WTC11 (cell line): ENCODE results near the gene COX19. TPM values are rescaled to one million over a fixed set of nuclear protein-coding genes. Genes with fewer than 3 reads are reported as not detected.

Experiments used
- ATAC-seq: fragments of 200-7000 bp; cut with Tn5 transposase; 2 replicates; pipeline ENCODE4 v1.10.0; 2021; ENCODE audit warnings: mild to moderate bottlenecking, moderate library complexity
- CTCF ChIA-PET: fragments of 300-600 bp; sonication (Branson Sonifier 250); formaldehyde crosslinking; loops from one replicate; lab custom pipeline; 2021; ENCODE audit warnings: antibody characterized with exemption; lab: Charles Lee
- POLR2A ChIA-PET: fragments of 350-600 bp; sonication (Branson Sonifier 250); formaldehyde crosslinking; loops from one replicate; lab custom pipeline; 2021; ENCODE audit warnings: antibody characterized with exemption; lab: Charles Lee
- DNase-seq: peaks from one replicate; pipeline ENCODE4 v3.0.0; 2021; ENCODE audit warnings: low spot score
- H3K27ac Mint-ChIP-seq: 2 replicates; pipeline ENCODE4 v1.8.0; 2021; ENCODE audit warnings: mixed read lengths
- H3K27me3 Mint-ChIP-seq: 2 replicates; pipeline ENCODE4 v1.8.0; 2021; ENCODE audit warnings: low read depth, mild to moderate bottlenecking, moderate library complexity, mixed read lengths
- H3K36me3 Mint-ChIP-seq: 2 replicates; pipeline ENCODE4 v1.8.0; 2021; ENCODE audit warnings: mixed read lengths
- H3K4me1 Mint-ChIP-seq: 2 replicates; pipeline ENCODE4 v1.8.0; 2022; ENCODE audit warnings: mixed read lengths
- H3K4me3 Mint-ChIP-seq: 2 replicates; pipeline ENCODE4 v1.8.0; 2021; ENCODE audit warnings: mild to moderate bottlenecking, moderate library complexity, mixed read lengths
- H3K9me3 Mint-ChIP-seq: 2 replicates; pipeline ENCODE4 v1.8.0; 2021; ENCODE audit warnings: mixed read lengths
- ATF1 ChIP-seq: sonication (generic); formaldehyde crosslinking; IDR thresholded peaks from 2 replicates; pipeline ENCODE4 v1.8.1; 2023; ENCODE audit warnings: mild to moderate bottlenecking, moderate library complexity, missing genetic modification reagents
- ESRRA ChIP-seq: sonication (generic); formaldehyde crosslinking; IDR thresholded peaks from 2 replicates; pipeline ENCODE4 v1.8.1; 2022; ENCODE audit warnings: mild to moderate bottlenecking, missing genetic modification reagents, borderline replicate concordance
- ETV6 ChIP-seq: sonication (generic); formaldehyde crosslinking; IDR thresholded peaks from 2 replicates; pipeline ENCODE4 v1.8.1; 2022; ENCODE audit warnings: mild to moderate bottlenecking, missing genetic modification reagents
- FOXK1 ChIP-seq: sonication (generic); formaldehyde crosslinking; IDR thresholded peaks from 2 replicates; pipeline ENCODE4 v1.8.0; 2022; ENCODE audit warnings: mild to moderate bottlenecking, moderate library complexity, missing genetic modification reagents
- GABPB1 ChIP-seq: sonication (generic); formaldehyde crosslinking; IDR thresholded peaks from 2 replicates; pipeline ENCODE4 v1.8.1; 2023; ENCODE audit warnings: mild to moderate bottlenecking, missing genetic modification reagents
- GTF2I ChIP-seq: fragments of 250-450 bp; sonication (Bioruptor Pico); conservative IDR thresholded peaks from 2 replicates; pipeline ENCODE4 v1.4.0; 2021; ENCODE audit warnings: mild to moderate bottlenecking
- IRF2 ChIP-seq: sonication (generic); formaldehyde crosslinking; IDR thresholded peaks from 2 replicates; pipeline ENCODE4 v1.8.0; 2022; ENCODE audit warnings: low read depth, missing genetic modification reagents, borderline replicate concordance
- MXD4 ChIP-seq: fragments of 250-450 bp; sonication (Bioruptor Pico); IDR thresholded peaks from 2 replicates; pipeline ENCODE4 v1.8.0; 2021; ENCODE audit warnings: mild to moderate bottlenecking, moderate library complexity, borderline replicate concordance
- NR3C1 ChIP-seq: sonication (generic); formaldehyde crosslinking; conservative IDR thresholded peaks from 2 replicates; pipeline ENCODE4 v1.8.1; 2023; ENCODE audit warnings: low read depth, mild to moderate bottlenecking, missing genetic modification reagents
- SMAD4 ChIP-seq: sonication (generic); formaldehyde crosslinking; IDR thresholded peaks from 2 replicates; pipeline ENCODE4 v1.8.0; 2022; ENCODE audit warnings: mild to moderate bottlenecking, missing genetic modification reagents
- TCF7 ChIP-seq: sonication (generic); formaldehyde crosslinking; IDR thresholded peaks from 2 replicates; pipeline ENCODE4 v1.8.0; 2022; ENCODE audit warnings: mild to moderate bottlenecking, low read depth, missing genetic modification reagents, moderate library complexity
- ZNF317 ChIP-seq: sonication (generic); formaldehyde crosslinking; IDR thresholded peaks from 2 replicates; pipeline ENCODE4 v1.8.1; 2023; ENCODE audit warnings: low read depth, mild to moderate bottlenecking, moderate library complexity, missing genetic modification reagents, borderline replicate concordance
- ZNF416 ChIP-seq: fragments of 250-450 bp; sonication (Bioruptor Pico); IDR thresholded peaks from 2 replicates; pipeline ENCODE4 v1.9.0; 2021; ENCODE audit warnings: mild to moderate bottlenecking, inconsistent platforms
- total RNA-seq: library from RNA; stranded (reverse); gene quantifications from 3 replicates; pipeline ENCODE4 v1.2.3, GENCODE V29; 2021
- TF ChIP-seq, protein P1 (sequence below): sonication (generic); formaldehyde crosslinking; IDR thresholded peaks from 2 replicates; pipeline ENCODE4 v1.8.0; 2022; ENCODE audit warnings: mild to moderate bottlenecking, missing genetic modification reagents
- TF ChIP-seq, protein P2 (sequence below): sonication (generic); formaldehyde crosslinking; conservative IDR thresholded peaks from 2 replicates; pipeline ENCODE4 v1.8.1; 2022; ENCODE audit warnings: mild to moderate bottlenecking, missing genetic modification reagents
- TF ChIP-seq, protein P3 (sequence below): sonication (generic); formaldehyde crosslinking; IDR thresholded peaks from 2 replicates; pipeline ENCODE4 v1.8.1; 2023; ENCODE audit warnings: mild to moderate bottlenecking, missing genetic modification reagents, moderate library complexity
- TF ChIP-seq, protein P4 (sequence below): sonication (generic); formaldehyde crosslinking; IDR thresholded peaks from 2 replicates; pipeline ENCODE4 v1.8.1; 2022; ENCODE audit warnings: missing genetic modification reagents, borderline replicate concordance
- TF ChIP-seq, protein P5 (sequence below): sonication (generic); formaldehyde crosslinking; IDR thresholded peaks from 2 replicates; pipeline ENCODE4 v1.8.1; 2023; ENCODE audit warnings: mild to moderate bottlenecking, missing genetic modification reagents
- TF ChIP-seq, protein P6 (sequence below): sonication (generic); formaldehyde crosslinking; conservative IDR thresholded peaks from 2 replicates; pipeline ENCODE4 v1.8.1; 2023; ENCODE audit warnings: mild to moderate bottlenecking, low read depth, missing genetic modification reagents, moderate library complexity

Gene COX19
- total RNA-seq, 1 experiment from 2014 or later: 13.2 TPM

DNA sequence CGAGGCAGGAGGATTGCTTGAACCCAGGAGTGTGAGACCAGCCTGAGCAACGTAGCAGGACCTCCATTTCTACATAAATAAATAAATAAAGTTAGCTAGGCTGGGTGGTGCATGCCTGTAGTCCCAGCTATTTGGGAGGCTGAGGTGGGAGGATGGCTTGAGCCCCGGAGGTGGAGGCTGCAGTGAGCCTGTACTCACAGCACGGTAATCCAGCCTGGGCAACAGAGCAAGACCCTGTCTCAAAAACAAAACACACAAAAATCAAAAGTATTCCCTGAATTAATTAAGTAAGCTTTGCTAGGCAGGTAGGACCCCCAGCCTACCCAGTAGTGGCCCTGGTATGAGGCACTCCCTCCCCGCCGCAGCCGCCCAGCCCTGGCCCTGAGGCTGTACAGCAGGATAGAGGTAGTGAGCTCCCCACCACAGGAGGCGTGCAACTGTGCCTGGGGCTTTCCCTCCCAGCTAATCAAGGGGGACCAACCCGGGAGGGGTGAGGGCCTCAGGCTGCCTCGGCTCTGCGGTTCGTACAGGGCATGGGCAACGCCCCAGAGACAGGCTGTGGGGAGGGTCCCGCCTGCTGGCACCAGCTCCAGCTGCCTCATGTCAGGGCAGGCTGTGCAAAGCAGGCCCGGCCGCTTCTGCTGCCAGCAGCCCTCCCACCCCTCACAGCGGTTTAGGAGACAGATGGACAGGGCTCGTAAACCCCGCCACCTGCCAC lies 6.6 kb upstream of the COX19 start:
- DNase-seq (no peak), ATAC-seq (no peak)
- ChIA-PET CTCF (interaction anchor here (0.8 to 3.1 kb wide), 7 partner anchors 9 to 194 kb away, joined by 3 to 29 read pairs (median 4); partner anchors contain the start of gene GPR146), POLR2A (no interaction called here)
- Mint-ChIP-seq H3K9me3 (no peaks in the 10 kb centered on the region), H3K4me3 (no peak overlapping the region), H3K4me1 (peaks cover 2% of the 10 kb centered on the region; the same call in 1 of the 2 replicates), H3K36me3 (no peaks in the 10 kb centered on the region), H3K27me3 (no peaks in the 10 kb centered on the region), H3K27ac (no peak overlapping the region)
- TF ChIP-seq, protein P1, sequence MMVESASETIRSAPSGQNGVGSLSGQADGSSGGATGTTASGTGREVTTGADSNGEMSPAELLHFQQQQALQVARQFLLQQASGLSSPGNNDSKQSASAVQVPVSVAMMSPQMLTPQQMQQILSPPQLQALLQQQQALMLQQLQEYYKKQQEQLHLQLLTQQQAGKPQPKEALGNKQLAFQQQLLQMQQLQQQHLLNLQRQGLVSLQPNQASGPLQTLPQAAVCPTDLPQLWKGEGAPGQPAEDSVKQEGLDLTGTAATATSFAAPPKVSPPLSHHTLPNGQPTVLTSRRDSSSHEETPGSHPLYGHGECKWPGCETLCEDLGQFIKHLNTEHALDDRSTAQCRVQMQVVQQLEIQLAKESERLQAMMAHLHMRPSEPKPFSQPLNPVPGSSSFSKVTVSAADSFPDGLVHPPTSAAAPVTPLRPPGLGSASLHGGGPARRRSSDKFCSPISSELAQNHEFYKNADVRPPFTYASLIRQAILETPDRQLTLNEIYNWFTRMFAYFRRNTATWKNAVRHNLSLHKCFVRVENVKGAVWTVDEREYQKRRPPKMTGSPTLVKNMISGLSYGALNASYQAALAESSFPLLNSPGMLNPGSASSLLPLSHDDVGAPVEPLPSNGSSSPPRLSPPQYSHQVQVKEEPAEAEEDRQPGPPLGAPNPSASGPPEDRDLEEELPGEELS (CRISPR knock-in tag): no peak
- TF ChIP-seq TCF7 (CRISPR knock-in tag) (no peak), ZNF317 (CRISPR knock-in tag) (no peak), ATF1 (CRISPR knock-in tag) (no peak), IRF2 (no peak), NR3C1 (CRISPR knock-in tag) (no peak), ZNF416 (CRISPR knock-in tag) (no peak), ESRRA (CRISPR knock-in tag) (no peak), ETV6 (CRISPR knock-in tag) (no peak), SMAD4 (no peak), FOXK1 (no peak), GABPB1 (no peak), GTF2I (CRISPR knock-in tag) (no peak), MXD4 (no peak)
- TF ChIP-seq, protein P2, sequence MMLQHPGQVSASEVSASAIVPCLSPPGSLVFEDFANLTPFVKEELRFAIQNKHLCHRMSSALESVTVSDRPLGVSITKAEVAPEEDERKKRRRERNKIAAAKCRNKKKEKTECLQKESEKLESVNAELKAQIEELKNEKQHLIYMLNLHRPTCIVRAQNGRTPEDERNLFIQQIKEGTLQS: no peak
- TF ChIP-seq, protein P3, sequence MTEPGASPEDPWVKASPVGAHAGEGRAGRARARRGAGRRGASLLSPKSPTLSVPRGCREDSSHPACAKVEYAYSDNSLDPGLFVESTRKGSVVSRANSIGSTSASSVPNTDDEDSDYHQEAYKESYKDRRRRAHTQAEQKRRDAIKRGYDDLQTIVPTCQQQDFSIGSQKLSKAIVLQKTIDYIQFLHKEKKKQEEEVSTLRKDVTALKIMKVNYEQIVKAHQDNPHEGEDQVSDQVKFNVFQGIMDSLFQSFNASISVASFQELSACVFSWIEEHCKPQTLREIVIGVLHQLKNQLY (CRISPR knock-in tag): no peak
- TF ChIP-seq, protein P4, sequence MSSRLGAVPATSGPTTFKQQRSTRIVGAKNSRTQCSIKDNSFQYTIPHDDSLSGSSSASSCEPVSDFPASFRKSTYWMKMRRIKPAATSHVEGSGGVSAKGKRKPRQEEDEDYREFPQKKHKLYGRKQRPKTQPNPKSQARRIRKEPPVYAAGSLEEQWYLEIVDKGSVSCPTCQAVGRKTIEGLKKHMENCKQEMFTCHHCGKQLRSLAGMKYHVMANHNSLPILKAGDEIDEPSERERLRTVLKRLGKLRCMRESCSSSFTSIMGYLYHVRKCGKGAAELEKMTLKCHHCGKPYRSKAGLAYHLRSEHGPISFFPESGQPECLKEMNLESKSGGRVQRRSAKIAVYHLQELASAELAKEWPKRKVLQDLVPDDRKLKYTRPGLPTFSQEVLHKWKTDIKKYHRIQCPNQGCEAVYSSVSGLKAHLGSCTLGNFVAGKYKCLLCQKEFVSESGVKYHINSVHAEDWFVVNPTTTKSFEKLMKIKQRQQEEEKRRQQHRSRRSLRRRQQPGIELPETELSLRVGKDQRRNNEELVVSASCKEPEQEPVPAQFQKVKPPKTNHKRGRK: no peak
- TF ChIP-seq, protein P5, sequence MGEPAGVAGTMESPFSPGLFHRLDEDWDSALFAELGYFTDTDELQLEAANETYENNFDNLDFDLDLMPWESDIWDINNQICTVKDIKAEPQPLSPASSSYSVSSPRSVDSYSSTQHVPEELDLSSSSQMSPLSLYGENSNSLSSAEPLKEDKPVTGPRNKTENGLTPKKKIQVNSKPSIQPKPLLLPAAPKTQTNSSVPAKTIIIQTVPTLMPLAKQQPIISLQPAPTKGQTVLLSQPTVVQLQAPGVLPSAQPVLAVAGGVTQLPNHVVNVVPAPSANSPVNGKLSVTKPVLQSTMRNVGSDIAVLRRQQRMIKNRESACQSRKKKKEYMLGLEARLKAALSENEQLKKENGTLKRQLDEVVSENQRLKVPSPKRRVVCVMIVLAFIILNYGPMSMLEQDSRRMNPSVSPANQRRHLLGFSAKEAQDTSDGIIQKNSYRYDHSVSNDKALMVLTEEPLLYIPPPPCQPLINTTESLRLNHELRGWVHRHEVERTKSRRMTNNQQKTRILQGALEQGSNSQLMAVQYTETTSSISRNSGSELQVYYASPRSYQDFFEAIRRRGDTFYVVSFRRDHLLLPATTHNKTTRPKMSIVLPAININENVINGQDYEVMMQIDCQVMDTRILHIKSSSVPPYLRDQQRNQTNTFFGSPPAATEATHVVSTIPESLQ (CRISPR knock-in tag): no peak
- TF ChIP-seq, protein P6, sequence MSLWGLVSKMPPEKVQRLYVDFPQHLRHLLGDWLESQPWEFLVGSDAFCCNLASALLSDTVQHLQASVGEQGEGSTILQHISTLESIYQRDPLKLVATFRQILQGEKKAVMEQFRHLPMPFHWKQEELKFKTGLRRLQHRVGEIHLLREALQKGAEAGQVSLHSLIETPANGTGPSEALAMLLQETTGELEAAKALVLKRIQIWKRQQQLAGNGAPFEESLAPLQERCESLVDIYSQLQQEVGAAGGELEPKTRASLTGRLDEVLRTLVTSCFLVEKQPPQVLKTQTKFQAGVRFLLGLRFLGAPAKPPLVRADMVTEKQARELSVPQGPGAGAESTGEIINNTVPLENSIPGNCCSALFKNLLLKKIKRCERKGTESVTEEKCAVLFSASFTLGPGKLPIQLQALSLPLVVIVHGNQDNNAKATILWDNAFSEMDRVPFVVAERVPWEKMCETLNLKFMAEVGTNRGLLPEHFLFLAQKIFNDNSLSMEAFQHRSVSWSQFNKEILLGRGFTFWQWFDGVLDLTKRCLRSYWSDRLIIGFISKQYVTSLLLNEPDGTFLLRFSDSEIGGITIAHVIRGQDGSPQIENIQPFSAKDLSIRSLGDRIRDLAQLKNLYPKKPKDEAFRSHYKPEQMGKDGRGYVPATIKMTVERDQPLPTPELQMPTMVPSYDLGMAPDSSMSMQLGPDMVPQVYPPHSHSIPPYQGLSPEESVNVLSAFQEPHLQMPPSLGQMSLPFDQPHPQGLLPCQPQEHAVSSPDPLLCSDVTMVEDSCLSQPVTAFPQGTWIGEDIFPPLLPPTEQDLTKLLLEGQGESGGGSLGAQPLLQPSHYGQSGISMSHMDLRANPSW: no peak
